GM12891 (cell line): Measurements from ENCODE around the gene PROX1. TPM values are rescaled to one million over a fixed set of nuclear protein-coding genes. Genes with fewer than 3 reads are reported as not detected.

Experiments
- DNase-seq: peaks from one replicate; pipeline ENCODE4 v3.0.0; 2011; ENCODE audit warnings: low spot score; ENCODE audit not compliant: insufficient read length
- FAIRE-seq: peaks from 2 replicates; lab custom pipeline; 2011; peaks lifted over from hg19 to GRCh38; lab: Jason Lieb, UNC
- PAX5 ChIP-seq: IDR thresholded peaks from 2 replicates; pipeline ENCODE4 v1.6.1; 2011; ENCODE audit warnings: low read length, moderate library complexity, mild to moderate bottlenecking; ENCODE audit not compliant: insufficient read depth, severe bottlenecking
- POLR2A ChIP-seq: IDR thresholded peaks from 2 replicates; pipeline ENCODE4 v1.6.1; 2011; ENCODE audit warnings: low read depth, low read length, control low read depth
- POLR2AphosphoS5 ChIP-seq: IDR thresholded peaks from 2 replicates; pipeline ENCODE4 v1.6.1; 2011; ENCODE audit warnings: low read depth, low read length, control low read depth
- POU2F2 ChIP-seq: IDR thresholded peaks from 2 replicates; pipeline ENCODE4 v1.6.1; 2011; ENCODE audit warnings: low read depth, mild to moderate bottlenecking, control low read depth, low read length, moderate library complexity
- SPI1 ChIP-seq: IDR thresholded peaks from 2 replicates; pipeline ENCODE4 v1.6.1; 2011; ENCODE audit warnings: low read depth, low read length, control low read depth
- TAF1 ChIP-seq: IDR thresholded peaks from 2 replicates; pipeline ENCODE4 v1.6.1; 2011; ENCODE audit warnings: low read depth, low read length, control low read depth
- polyA plus RNA-seq: library from polyadenylated mRNA; unstranded; fragments of >200 nt; gene quantifications from one replicate; pipeline ENCODE4 v1.2.1, GENCODE V29; 2012; ENCODE audit warnings: low read depth, missing spikeins, inconsistent platforms; ENCODE audit not compliant: missing spikeins

PROX1 gene
- polyA plus RNA-seq: 0.01 TPM

GRCh38 chr1:213987927-213988506 lies at the start of gene PROX1:
Gene PROX1, plus strand, starts transcription at chr1:213987973. Its CDS starts 8,563 bp downstream, at chr1:213996536.
- FAIRE-seq (no peak), DNase-seq (no peak)
- no peak for TF ChIP-seq TAF1
- TF ChIP-seq POLR2A: no peak
- no peak for TF ChIP-seq SPI1
- TF ChIP-seq PAX5: no peak
- TF ChIP-seq POU2F2: no peak
- no peak for TF ChIP-seq POLR2AphosphoS5

GRCh38 chr1:213938776-213939175 lies 49.0 kb upstream of the PROX1 start:
- FAIRE-seq (no peak), DNase-seq (no peak)
- TF ChIP-seq POLR2A (no peak), POLR2AphosphoS5 (no peak), TAF1 (no peak), SPI1 (no peak), POU2F2 (no peak), PAX5 (no peak)

GRCh38 chr1:213939888-213940287 lies 47.9 kb upstream of the PROX1 start:
- no peak for FAIRE-seq
- no peak for TF ChIP-seq POLR2AphosphoS5
- no peak for TF ChIP-seq SPI1
- TF ChIP-seq TAF1: no peak
- TF ChIP-seq PAX5: no peak
- no peak for TF ChIP-seq POU2F2
- no peak for TF ChIP-seq POLR2A
- DNase-seq: no peak

GRCh38 chr1:213940947-213941346 lies 46.8 kb upstream of the PROX1 start:
- no peak for FAIRE-seq
- no peak for DNase-seq
- no peak for TF ChIP-seq POLR2AphosphoS5

DNA sequence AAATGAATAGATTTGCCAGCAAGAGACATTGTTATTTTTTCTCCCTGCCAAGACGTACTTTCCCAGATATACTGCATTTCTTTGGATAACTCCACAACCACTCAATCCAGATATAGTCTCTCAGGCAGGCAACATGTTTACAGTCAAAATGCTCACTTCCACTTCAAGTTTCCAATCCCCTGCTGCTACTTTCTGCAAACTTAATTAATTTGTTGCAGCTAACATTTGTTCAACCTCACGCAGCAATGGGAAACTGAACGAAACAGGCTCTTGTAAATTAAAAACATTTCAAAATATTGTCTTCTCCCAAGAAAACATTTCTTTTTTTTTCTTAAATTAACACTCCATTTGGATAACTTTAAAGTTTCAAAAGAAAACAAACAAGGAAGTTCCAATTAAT lies 45.7 kb upstream of the PROX1 start:
- FAIRE-seq (no peak), DNase-seq (no peak)
- TF ChIP-seq SPI1: no peak
- TF ChIP-seq POLR2A: no peak
- TF ChIP-seq POU2F2: no peak
- TF ChIP-seq PAX5: no peak
- TF ChIP-seq TAF1: no peak
- TF ChIP-seq POLR2AphosphoS5: no peak

GRCh38 chr1:213947200-213947801 lies 40.5 kb upstream of the PROX1 start:
- TF ChIP-seq POLR2AphosphoS5: no peak
- TF ChIP-seq PAX5: no peak
- TF ChIP-seq POLR2A: no peak
- TF ChIP-seq POU2F2: no peak
- TF ChIP-seq TAF1: no peak
- TF ChIP-seq SPI1: no peak
- no peak for FAIRE-seq
- no peak for DNase-seq

- TF ChIP-seq SPI1: no peak
- TF ChIP-seq POU2F2: no peak
- FAIRE-seq: no peak
- no peak for DNase-seq
Observed at GRCh38 chr1:213951876-213952275, 35.9 kb upstream of the PROX1 start.

- DNase-seq (no peak), FAIRE-seq (no peak)
- no peak for TF ChIP-seq POU2F2
- TF ChIP-seq POLR2AphosphoS5: no peak
- TF ChIP-seq SPI1: no peak
- TF ChIP-seq PAX5: no peak
- no peak for TF ChIP-seq TAF1
- no peak for TF ChIP-seq POLR2A
Observed at GRCh38 chr1:213953806-213954205, 34.0 kb upstream of the PROX1 start.

DNA sequence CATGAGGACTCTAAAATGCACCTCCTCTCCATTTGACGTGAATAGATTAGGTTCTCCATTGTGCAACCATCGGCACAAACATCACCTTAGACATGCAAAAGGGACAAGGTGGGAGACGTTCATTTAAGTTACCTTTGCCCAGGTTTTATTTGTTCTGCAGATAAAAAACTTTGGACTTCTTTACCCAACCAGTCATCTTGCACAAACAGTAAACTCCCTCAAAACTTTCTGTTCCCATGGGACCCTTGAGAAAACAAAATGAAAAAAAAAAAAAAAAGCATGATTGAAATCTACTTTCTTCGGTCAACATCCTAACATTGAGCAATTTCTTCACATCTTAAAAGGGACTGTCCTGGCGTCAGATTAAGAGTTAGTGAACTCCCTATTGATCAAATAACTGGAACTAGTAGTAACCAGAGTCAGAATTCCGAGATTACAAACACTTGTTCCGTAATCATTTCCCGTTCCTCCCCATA lies 31.4 kb upstream of the PROX1 start:
- TF ChIP-seq POLR2AphosphoS5 (no peak), PAX5 (no peak), POLR2A (no peak), TAF1 (no peak), POU2F2 (no peak), SPI1 (no peak)
- DNase-seq (no peak), FAIRE-seq (no peak)

DNA sequence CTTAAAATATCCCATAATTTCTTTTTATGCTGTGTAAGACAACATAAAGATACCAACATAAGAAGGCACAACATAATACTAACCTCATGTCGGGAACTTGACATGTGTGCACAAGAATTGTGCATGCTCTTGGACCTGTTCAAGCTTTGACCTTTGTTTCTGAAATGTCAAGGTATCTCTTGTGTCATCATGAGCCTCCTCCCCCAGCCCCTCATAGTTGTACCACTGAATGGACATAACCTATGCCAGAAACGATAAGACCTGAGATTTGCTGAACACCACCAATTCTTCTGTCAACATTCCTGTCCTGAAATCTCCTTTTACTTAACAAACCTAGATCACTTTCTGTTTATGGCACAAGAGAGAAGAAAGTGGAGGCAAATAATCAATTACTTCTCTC lies 29.4 kb upstream of the PROX1 start:
- no peak for FAIRE-seq
- no peak for DNase-seq
- TF ChIP-seq TAF1: no peak
- no peak for TF ChIP-seq POU2F2
- TF ChIP-seq PAX5: no peak
- TF ChIP-seq POLR2A: no peak
- TF ChIP-seq SPI1: no peak
- no peak for TF ChIP-seq POLR2AphosphoS5

- TF ChIP-seq POLR2AphosphoS5: no peak
- no peak for FAIRE-seq
- no peak for DNase-seq
Observed at GRCh38 chr1:213960963-213961362, 26.8 kb upstream of the PROX1 start.
